Keratinocyte (primary cell): ENCODE measurements around the gene SUMO4. TPM values are rescaled to one million over a fixed set of nuclear protein-coding genes. Genes with fewer than 3 reads are reported as not detected.

Experiments
- DNase-seq: peaks from one replicate; pipeline ENCODE4 v3.0.0-alpha.2; 2011; ENCODE audit warnings: low read depth, missing footprints, low spot score
- FAIRE-seq: peaks from 2 replicates; lab custom pipeline; 2011; peaks lifted over from hg19 to GRCh38; lab: Jason Lieb, UNC
- H2AFZ ChIP-seq: 2 replicates; pipeline ENCODE4 v1.6.0; 2012; ENCODE audit warnings: low read length, control low read depth, inconsistent platforms; ENCODE audit not compliant: control insufficient read depth
- H3K27ac ChIP-seq: 2 replicates; pipeline ENCODE4 v1.5.1; 2011; ENCODE audit warnings: low read length; ENCODE audit not compliant: control insufficient read depth, insufficient read depth
- H3K27me3 ChIP-seq: 3 replicates; pipeline ENCODE4 v1.6.0; 2011; ENCODE audit warnings: low read length; ENCODE audit not compliant: control insufficient read depth, insufficient read depth; ENCODE audit errors: extremely low read depth
- H3K36me3 ChIP-seq, 2 experiments: 2 replicates in 1 of 2; 3 replicates in 1 of 2; pipeline ENCODE4 v1.5.1; 2011; ENCODE audit warnings: low read length in 2 of 2, mild to moderate bottlenecking in 1 of 2; ENCODE audit not compliant: control insufficient read depth in 2 of 2, insufficient read depth in 2 of 2; ENCODE audit errors: extremely low read depth in 1 of 2
- H3K4me1 ChIP-seq: 3 replicates; pipeline ENCODE4 v1.5.1; 2011; ENCODE audit warnings: low read length; ENCODE audit not compliant: control insufficient read depth, insufficient read depth; ENCODE audit errors: extremely low read depth
- H3K4me2 ChIP-seq: 3 replicates; pipeline ENCODE4 v1.6.0; 2011; ENCODE audit warnings: low read depth, low read length; ENCODE audit not compliant: control insufficient read depth, insufficient read depth; ENCODE audit errors: extremely low read depth
- H3K4me3 ChIP-seq, 3 experiments: fragments of 200-600 bp in 1 of 3; sonication (generic) in 1 of 3; 2 replicates in 2 of 3; 3 replicates in 1 of 3; pipeline ENCODE4 v1.5.1; 2011 to 2016; ENCODE audit warnings: low read length in 3 of 3, mild to moderate bottlenecking in 3 of 3, control low read depth in 2 of 3, inconsistent platforms in 1 of 3, low read depth in 1 of 3, mixed read lengths in 1 of 3, mixed run types in 1 of 3, moderate library complexity in 1 of 3; ENCODE audit not compliant: control insufficient read depth in 2 of 3, insufficient read depth in 2 of 3; ENCODE audit errors: extremely low read depth in 1 of 3
- H3K79me2 ChIP-seq: 2 replicates; pipeline ENCODE4 v1.6.0; 2012; ENCODE audit warnings: low read length; ENCODE audit not compliant: control insufficient read depth, insufficient read depth
- H3K9ac ChIP-seq: 3 replicates; pipeline ENCODE4 v1.6.0; 2011; ENCODE audit warnings: low read length; ENCODE audit not compliant: control insufficient read depth, insufficient read depth; ENCODE audit errors: extremely low read depth
- H3K9me1 ChIP-seq: 3 replicates; pipeline ENCODE4 v1.6.0; 2011; ENCODE audit warnings: low read length; ENCODE audit not compliant: control insufficient read depth, insufficient read depth; ENCODE audit errors: extremely low read depth
- H3K9me3 ChIP-seq: 2 replicates; pipeline ENCODE4 v1.5.1; 2012; ENCODE audit warnings: low read depth, low read length; ENCODE audit not compliant: control insufficient read depth
- H4K20me1 ChIP-seq: 3 replicates; pipeline ENCODE4 v1.6.0; 2011; ENCODE audit warnings: low read length; ENCODE audit not compliant: control insufficient read depth, insufficient read depth; ENCODE audit errors: extremely low read depth
- EZH2 ChIP-seq: IDR thresholded peaks from one replicate; pipeline ENCODE4 v1.6.1; 2012; ENCODE audit warnings: inconsistent platforms, mild to moderate bottlenecking, low read length, moderate library complexity
- dilution Hi-C: fragments of 300-500 bp; cut with MboI; formaldehyde crosslinking; loops from one replicate; pipeline ENCODE4 v1.7.0; 2020; ENCODE audit warnings: low sequenced_read_pairs; ENCODE audit not compliant: extremely low pct_ligation_motif_present
- polyA plus RNA-seq, 5 experiments: library from polyadenylated mRNA; depleted of rRNA in 3 of 5; stranded (reverse) in 3 of 5; stranded (forward) in 1 of 5; unstranded in 1 of 5; fragments of >200 nt; gene quantifications; 1 replicate in 1 of 5; 2 replicates in 3 of 5; 3 replicates in 1 of 5; pipeline versions ENCODE4 v1.2.1 to v1.2.3, GENCODE V29; 2011 to 2012; ENCODE audit warnings: missing spikeins in 2 of 5, low read depth in 1 of 5, low replicate concordance in 1 of 5
- TF ChIP-seq, protein P1 (sequence below), 3 experiments: IDR thresholded peaks in 1 of 3; conservative IDR thresholded peaks in 1 of 3; optimal IDR thresholded peaks in 1 of 3; 2 replicates in 2 of 3; 3 replicates in 1 of 3; pipeline versions ENCODE3 to v1.5.1; 2011; ENCODE audit warnings: low read length in 3 of 3, mild to moderate bottlenecking in 3 of 3, moderate library complexity in 2 of 3, control low read depth in 1 of 3, inconsistent platforms in 1 of 3; ENCODE audit not compliant: insufficient read depth in 2 of 3; ENCODE audit errors: extremely low read depth in 1 of 3

SUMO4 gene
- polyA plus RNA-seq, 1 donor (not counting 4 experiments of a cell fraction or from before 2014, with no cell fraction given), result 0.09 TPM

DNA sequence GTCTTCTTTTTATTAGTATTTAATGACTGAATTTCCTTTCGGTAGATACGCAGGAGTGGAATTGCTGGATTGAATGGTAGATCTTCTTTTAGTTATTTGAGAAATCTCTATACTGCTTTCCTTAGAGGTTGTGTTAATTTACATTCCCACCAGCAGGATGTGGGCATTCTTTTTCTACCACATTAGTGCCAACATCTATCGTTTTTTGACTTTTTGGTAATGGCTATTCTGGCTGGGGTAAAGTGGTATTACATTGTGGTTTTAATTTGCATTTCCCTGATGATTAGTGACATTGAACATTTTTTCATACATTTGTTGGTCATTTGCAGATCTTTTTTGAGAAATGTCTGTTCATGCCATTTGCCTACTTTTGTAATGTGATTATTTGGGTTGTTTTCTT lies 37.1 kb downstream of the SUMO4 start:
- H3K4me2 ChIP-seq, result no peak overlapping the region
- no peak overlapping the region for H3K9ac ChIP-seq
- H4K20me1 ChIP-seq, result no peaks in the 10 kb centered on the region
- TF ChIP-seq EZH2, result no peak
- TF ChIP-seq, protein P1, sequence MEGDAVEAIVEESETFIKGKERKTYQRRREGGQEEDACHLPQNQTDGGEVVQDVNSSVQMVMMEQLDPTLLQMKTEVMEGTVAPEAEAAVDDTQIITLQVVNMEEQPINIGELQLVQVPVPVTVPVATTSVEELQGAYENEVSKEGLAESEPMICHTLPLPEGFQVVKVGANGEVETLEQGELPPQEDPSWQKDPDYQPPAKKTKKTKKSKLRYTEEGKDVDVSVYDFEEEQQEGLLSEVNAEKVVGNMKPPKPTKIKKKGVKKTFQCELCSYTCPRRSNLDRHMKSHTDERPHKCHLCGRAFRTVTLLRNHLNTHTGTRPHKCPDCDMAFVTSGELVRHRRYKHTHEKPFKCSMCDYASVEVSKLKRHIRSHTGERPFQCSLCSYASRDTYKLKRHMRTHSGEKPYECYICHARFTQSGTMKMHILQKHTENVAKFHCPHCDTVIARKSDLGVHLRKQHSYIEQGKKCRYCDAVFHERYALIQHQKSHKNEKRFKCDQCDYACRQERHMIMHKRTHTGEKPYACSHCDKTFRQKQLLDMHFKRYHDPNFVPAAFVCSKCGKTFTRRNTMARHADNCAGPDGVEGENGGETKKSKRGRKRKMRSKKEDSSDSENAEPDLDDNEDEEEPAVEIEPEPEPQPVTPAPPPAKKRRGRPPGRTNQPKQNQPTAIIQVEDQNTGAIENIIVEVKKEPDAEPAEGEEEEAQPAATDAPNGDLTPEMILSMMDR (optimal IDR thresholded peaks at IDR 0.05 in 1 of 3, IDR thresholded peaks at IDR 0.05 in 1 of 3, conservative IDR thresholded peaks at IDR 0.05 in 1 of 3; ENCODE audit: extremely low read depth in 1 of 3, insufficient read depth in 2 of 3, low read length in 3 of 3), result no peak
- H3K36me3 ChIP-seq, result no peaks in the 10 kb centered on the region
- FAIRE-seq, result no peak
- H3K4me3 ChIP-seq, result no peak overlapping the region
- no peak overlapping the region for H3K27ac ChIP-seq
- H3K4me1 ChIP-seq, result no peaks in the 10 kb centered on the region
- H2AFZ ChIP-seq, result no peak overlapping the region
- H3K27me3 ChIP-seq, result no peaks in the 10 kb centered on the region
- H3K9me1 ChIP-seq, result no peaks in the 10 kb centered on the region
- H3K9me3 ChIP-seq, result no peaks in the 10 kb centered on the region
- H3K79me2 ChIP-seq, result no peaks in the 10 kb centered on the region
- DNase-seq, result no peak
- dilution Hi-C loops, result no loop called here

- H3K9me1 ChIP-seq, result no peaks in the 10 kb centered on the region
- DNase-seq (no peak), FAIRE-seq (no peak)
- H3K27ac ChIP-seq, result no peak overlapping the region
- no peaks in the 10 kb centered on the region for H3K4me1 ChIP-seq
- no peaks in the 10 kb centered on the region for H3K27me3 ChIP-seq
- H3K9me3 ChIP-seq, result peaks cover 1% of the 10 kb centered on the region
- no peak overlapping the region for H3K4me3 ChIP-seq
- H4K20me1 ChIP-seq, result no peaks in the 10 kb centered on the region
- dilution Hi-C loops, result no loop called here
- no peak for TF ChIP-seq EZH2
- TF ChIP-seq, protein P1 (optimal IDR thresholded peaks at IDR 0.05 in 1 of 3, IDR thresholded peaks at IDR 0.05 in 1 of 3, conservative IDR thresholded peaks at IDR 0.05 in 1 of 3; ENCODE audit: extremely low read depth in 1 of 3, insufficient read depth in 2 of 3, low read length in 3 of 3), result no peak
- H3K4me2 ChIP-seq, result no peak overlapping the region
- no peaks in the 10 kb centered on the region for H3K36me3 ChIP-seq
- H2AFZ ChIP-seq, result no peak overlapping the region
- H3K79me2 ChIP-seq, result no peaks in the 10 kb centered on the region
- no peak overlapping the region for H3K9ac ChIP-seq
Measured at GRCh38 chr6:149438855-149439254, 38.8 kb downstream of the SUMO4 start.
